ENCODE measurements around the gene MACROD2. TPM values are rescaled to one million over a fixed set of nuclear protein-coding genes. Genes with fewer than 3 reads are reported as not detected.

Gene MACROD2
- total RNA-seq, 5 donors from 2014 or later (not counting 1 experiment from before 2014, with no cell fraction given) = 0.23 to 1.3 (median 0.51) TPM; not detected in 2

DNA sequence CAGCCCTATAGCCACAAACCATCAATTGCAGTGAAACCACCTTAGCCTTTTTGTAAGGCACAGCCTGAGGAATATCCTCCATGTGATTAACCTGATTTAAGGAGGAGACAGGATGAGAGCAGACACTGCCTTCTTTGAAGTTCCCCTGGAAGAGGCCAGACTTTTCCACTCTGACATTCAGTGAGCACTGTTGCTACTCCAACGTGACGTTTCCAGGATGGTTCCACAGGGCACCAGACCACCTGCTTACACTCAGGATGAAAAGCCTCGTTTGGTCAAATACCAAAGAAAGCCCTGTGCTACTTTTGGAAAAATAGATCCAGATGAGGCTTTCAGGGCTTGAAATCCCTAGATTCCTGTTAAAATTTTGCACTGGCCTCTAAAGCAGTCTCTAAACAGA lies 1444.2 kb downstream of the MACROD2 start:
- Histone ChIP-seq H3K9me3 (no peaks in the 10 kb centered on the region), H3K27ac (ENCODE audit: low read length) (no peak overlapping the region)
- CTCF ChIA-PET = no interaction called here

DNA sequence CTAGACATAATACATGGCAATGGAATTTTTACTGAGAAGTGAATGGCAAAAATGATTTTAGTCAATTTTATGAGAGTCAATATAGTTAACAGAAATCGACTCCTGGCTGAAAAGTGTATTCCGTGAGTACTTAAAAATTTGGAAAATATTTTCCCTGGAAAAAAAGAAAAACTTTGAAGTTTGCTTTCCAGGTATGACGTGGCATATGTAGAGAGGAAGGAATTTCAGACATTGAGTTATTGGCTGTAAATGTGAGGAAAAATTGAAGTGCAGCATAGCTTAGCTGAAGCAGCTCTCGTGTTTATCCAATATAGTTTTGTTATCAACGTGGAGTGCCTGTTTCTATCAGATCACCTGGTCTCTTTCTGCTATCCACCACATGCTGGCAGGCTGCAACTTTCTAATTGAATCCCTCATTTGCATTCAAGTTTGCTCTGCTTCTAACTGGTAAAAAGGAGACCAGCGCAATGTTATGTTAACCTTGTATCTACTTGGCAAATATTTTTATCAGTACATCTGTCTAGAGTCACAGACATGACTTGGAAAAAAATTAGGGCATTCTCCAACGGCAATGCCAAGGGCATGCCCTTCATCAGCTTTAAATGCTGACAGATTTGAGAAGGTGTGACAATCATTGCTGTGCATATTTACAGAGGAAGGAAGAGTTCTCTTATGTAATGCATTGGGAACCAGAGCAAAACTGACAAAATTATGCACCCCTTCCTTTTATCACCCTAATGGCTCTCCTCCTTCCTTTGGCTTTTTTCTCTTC lies 1444.9 kb downstream of the MACROD2 start:
- ATAC-seq (replicated peaks in 1 of 4) = no peak
- POLR2A ChIA-PET = no interaction called here
- no peak overlapping the region for H3K27ac Mint-ChIP-seq

More for the DNA sequence above, 1444.2 kb downstream of the MACROD2 start:
- no peaks in the 10 kb centered on the region for H3K4me1 Mint-ChIP-seq
- Histone ChIP-seq H3K4me1 (ENCODE audit: control insufficient read depth in 1 of 2, extremely low read depth in 1 of 2, insufficient read depth in 2 of 2, low read length in 2 of 2) (no peaks in the 10 kb centered on the region), H3K27me3 (replicated peaks in 1 of 2; ENCODE audit: control insufficient read depth in 2 of 2, extremely low read depth in 1 of 2, insufficient read depth in 2 of 2, low read length in 1 of 2) (no peaks in the 10 kb centered on the region), H3K36me3 (ENCODE audit: control insufficient read depth in 2 of 2, extremely low read depth in 1 of 2, insufficient read depth in 1 of 2, low read length in 1 of 2) (no peaks in the 10 kb centered on the region), H3K4me3 (ENCODE audit: control insufficient read depth in 1 of 2, extremely low read depth in 1 of 2, low read length in 1 of 2) (no peak overlapping the region)
- no peaks in the 10 kb centered on the region for H3K36me3 Mint-ChIP-seq
- DNase-seq = no peak
- no peak overlapping the region for H3K27ac Mint-ChIP-seq
- no peaks in the 10 kb centered on the region for H3K27me3 Mint-ChIP-seq
- no peak overlapping the region for H3K4me3 Mint-ChIP-seq
- WGBS (ENCODE audit: insufficient coverage) = 47% methylated on average over 3 of the region's 3 CpGs
- H3K9me3 Mint-ChIP-seq = peaks cover 9 to 15% (median 14%) of the 10 kb centered on the region in 3 donors
- ATAC-seq (replicated peaks in 1 of 4) = no peak
- POLR2A ChIA-PET = no interaction called here

DNA sequence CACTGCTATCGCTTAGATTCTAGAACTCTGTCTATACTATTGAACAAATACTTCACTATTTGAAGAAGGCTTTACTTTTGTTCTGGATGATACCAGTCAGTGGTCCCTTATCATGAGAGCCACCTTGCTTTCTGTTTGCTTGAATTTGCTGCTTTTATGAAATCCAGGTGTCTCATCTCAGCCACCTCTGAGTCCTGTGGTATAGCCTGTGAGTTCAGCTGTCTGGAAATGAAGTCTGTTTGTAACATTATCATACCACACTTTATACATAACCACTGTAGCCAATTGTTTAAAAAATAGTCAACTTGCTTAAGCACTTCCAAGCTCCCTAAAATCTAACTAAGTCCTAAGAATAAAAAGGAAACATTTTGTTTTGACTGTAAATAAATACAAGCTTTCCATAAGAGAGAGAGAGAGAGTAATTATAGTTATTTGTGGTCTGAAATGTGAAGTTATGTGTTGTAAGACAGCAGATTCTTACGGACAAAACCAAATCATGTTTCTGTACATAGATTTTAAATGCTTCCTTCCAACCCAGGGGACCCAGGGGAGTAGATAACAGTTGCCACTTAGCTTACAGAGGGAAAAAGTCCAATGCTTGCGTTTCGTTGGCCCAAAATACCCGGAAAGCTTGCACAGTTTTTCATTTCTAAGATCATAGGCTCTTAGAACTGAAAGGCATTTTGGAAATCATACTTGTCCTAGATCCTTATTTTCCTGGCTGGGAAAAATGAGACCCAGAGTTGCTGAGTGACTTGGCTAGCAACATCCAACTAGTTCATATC lies 1449.9 kb downstream of the MACROD2 start:
- ATAC-seq (replicated peaks in 1 of 4) = no peak

More for the DNA sequence above, 1444.9 kb downstream of the MACROD2 start:
- H3K4me3 Mint-ChIP-seq = no peak overlapping the region
- WGBS (ENCODE audit: insufficient coverage) = 55% methylated on average over 3 of the region's 7 CpGs
- Histone ChIP-seq H3K27ac (ENCODE audit: low read length) (no peak overlapping the region), H3K36me3 (ENCODE audit: control insufficient read depth in 2 of 2, extremely low read depth in 1 of 2, insufficient read depth in 1 of 2, low read length in 1 of 2) (no peaks in the 10 kb centered on the region), H3K27me3 (replicated peaks in 1 of 2; ENCODE audit: control insufficient read depth in 2 of 2, extremely low read depth in 1 of 2, insufficient read depth in 2 of 2, low read length in 1 of 2) (no peaks in the 10 kb centered on the region), H3K9me3 (no peaks in the 10 kb centered on the region), H3K4me3 (ENCODE audit: control insufficient read depth in 1 of 2, extremely low read depth in 1 of 2, low read length in 1 of 2) (no peak overlapping the region), H3K4me1 (ENCODE audit: control insufficient read depth in 1 of 2, extremely low read depth in 1 of 2, insufficient read depth in 2 of 2, low read length in 2 of 2) (no peaks in the 10 kb centered on the region)
- CTCF ChIA-PET = no interaction called here
- H3K36me3 Mint-ChIP-seq = no peaks in the 10 kb centered on the region
- peaks cover 7 to 14% (median 12%) of the 10 kb centered on the region in 3 donors for H3K9me3 Mint-ChIP-seq
- peaks cover 0 to 2% of the 10 kb centered on the region in 2 donors for H3K27me3 Mint-ChIP-seq
- no peaks in the 10 kb centered on the region for H3K4me1 Mint-ChIP-seq
- no peak for DNase-seq

DNA sequence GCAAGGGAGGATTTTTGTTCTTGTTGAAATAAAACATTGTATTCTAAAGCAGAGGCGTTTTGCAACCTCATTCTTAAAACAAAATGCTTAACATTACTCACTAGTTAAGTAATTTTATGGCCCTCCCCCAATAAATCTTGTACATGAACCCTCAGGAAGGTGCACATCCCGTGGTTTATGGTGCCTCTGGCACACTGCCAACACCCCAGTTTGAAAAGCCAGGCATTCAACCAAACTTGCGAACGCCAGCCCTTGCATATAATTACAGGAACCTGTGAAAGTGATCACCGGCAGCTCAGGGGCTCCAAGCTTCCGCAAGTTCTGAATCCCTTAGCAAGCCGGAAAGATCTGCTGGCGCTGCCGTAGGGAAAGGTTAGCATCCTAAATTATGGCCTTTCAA lies 1451.1 kb downstream of the MACROD2 start:
- H3K4me1 Mint-ChIP-seq = no peaks in the 10 kb centered on the region
- Histone ChIP-seq H3K9me3 (no peaks in the 10 kb centered on the region), H3K4me3 (ENCODE audit: control insufficient read depth in 1 of 2, extremely low read depth in 1 of 2, low read length in 1 of 2) (no peak overlapping the region), H3K36me3 (ENCODE audit: control insufficient read depth in 2 of 2, extremely low read depth in 1 of 2, insufficient read depth in 1 of 2, low read length in 1 of 2) (no peaks in the 10 kb centered on the region), H3K27ac (ENCODE audit: low read length) (no peak overlapping the region), H3K27me3 (replicated peaks in 1 of 2; ENCODE audit: control insufficient read depth in 2 of 2, extremely low read depth in 1 of 2, insufficient read depth in 2 of 2, low read length in 1 of 2) (no peaks in the 10 kb centered on the region), H3K4me1 (ENCODE audit: control insufficient read depth in 1 of 2, extremely low read depth in 1 of 2, insufficient read depth in 2 of 2, low read length in 2 of 2) (no peaks in the 10 kb centered on the region)
- DNase-seq = no peak
- no peak overlapping the region for H3K27ac Mint-ChIP-seq
- 18% methylated on average over 4 of the region's 9 CpGs for WGBS (ENCODE audit: insufficient coverage)
- H3K4me3 Mint-ChIP-seq = no peak overlapping the region
- POLR2A ChIA-PET = no interaction called here
- H3K36me3 Mint-ChIP-seq = no peaks in the 10 kb centered on the region
- CTCF ChIA-PET = no interaction called here
- peaks cover 0 to 3% of the 10 kb centered on the region in 2 donors for H3K27me3 Mint-ChIP-seq
- ATAC-seq (replicated peaks in 1 of 4) = no peak
- H3K9me3 Mint-ChIP-seq = peaks cover 4 to 11% (median 6%) of the 10 kb centered on the region in 3 donors

More for the DNA sequence above, 1449.9 kb downstream of the MACROD2 start:
- Histone ChIP-seq H3K9me3 (no peaks in the 10 kb centered on the region), H3K36me3 (ENCODE audit: control insufficient read depth in 2 of 2, extremely low read depth in 1 of 2, insufficient read depth in 1 of 2, low read length in 1 of 2) (no peaks in the 10 kb centered on the region), H3K4me3 (ENCODE audit: control insufficient read depth in 1 of 2, extremely low read depth in 1 of 2, low read length in 1 of 2) (no peak overlapping the region), H3K27ac (ENCODE audit: low read length) (no peak overlapping the region), H3K4me1 (ENCODE audit: control insufficient read depth in 1 of 2, extremely low read depth in 1 of 2, insufficient read depth in 2 of 2, low read length in 2 of 2) (no peaks in the 10 kb centered on the region), H3K27me3 (replicated peaks in 1 of 2; ENCODE audit: control insufficient read depth in 2 of 2, extremely low read depth in 1 of 2, insufficient read depth in 2 of 2, low read length in 1 of 2) (no peaks in the 10 kb centered on the region)
- ChIA-PET POLR2A (no interaction called here), CTCF (no interaction called here)
- 77% methylated on average over 4 of the region's 5 CpGs for WGBS (ENCODE audit: insufficient coverage)
- Mint-ChIP-seq H3K27me3 (peaks cover 0 to 3% of the 10 kb centered on the region in 2 donors), H3K9me3 (peaks cover 6 to 14% (median 8%) of the 10 kb centered on the region in 3 donors), H3K4me3 (no peak overlapping the region), H3K4me1 (no peaks in the 10 kb centered on the region), H3K27ac (no peak overlapping the region), H3K36me3 (no peaks in the 10 kb centered on the region)
- DNase-seq = no peak

DNA sequence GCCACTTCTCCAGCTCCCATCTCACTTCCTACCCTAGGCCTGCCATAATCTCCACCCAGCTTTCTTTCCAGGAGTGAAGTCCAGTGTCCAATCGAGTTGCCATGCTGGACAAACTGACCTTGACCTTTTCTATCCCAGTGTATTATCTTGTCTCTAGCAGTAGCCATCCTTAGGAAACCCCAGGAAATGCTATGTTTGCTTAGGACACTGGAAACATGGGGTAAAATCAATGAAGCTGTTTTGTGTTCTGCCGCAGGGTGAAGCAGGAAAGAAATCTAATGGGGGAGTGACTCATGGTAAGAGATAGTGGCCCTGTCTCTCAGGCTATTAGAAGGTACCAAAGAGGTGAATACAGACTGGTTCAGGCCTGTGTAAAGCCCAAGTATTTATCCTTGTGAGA lies 1452.2 kb downstream of the MACROD2 start:
- ChIA-PET CTCF (no interaction called here), POLR2A (interaction anchor here in 1 of 2 donors (0.6 kb wide), 1 partner anchor 10 kb away, joined by 10 read pairs; no protein-coding TSS in a partner anchor)
- no peaks in the 10 kb centered on the region for H3K4me1 ChIP-seq (ENCODE audit: control insufficient read depth in 1 of 2, extremely low read depth in 1 of 2, insufficient read depth in 2 of 2, low read length in 2 of 2)
- Mint-ChIP-seq H3K9me3 (peaks cover 4 to 11% (median 6%) of the 10 kb centered on the region in 3 donors), H3K27ac (no peak overlapping the region), H3K4me1 (no peaks in the 10 kb centered on the region), H3K36me3 (no peaks in the 10 kb centered on the region), H3K4me3 (no peak overlapping the region), H3K27me3 (peaks cover 0 to 3% of the 10 kb centered on the region in 2 donors)
- WGBS (ENCODE audit: insufficient coverage) = 100% methylated on average over 1 of the region's 2 CpGs
- no peak for ATAC-seq (replicated peaks in 1 of 4)
- no peaks in the 10 kb centered on the region for H3K9me3 ChIP-seq
- no peaks in the 10 kb centered on the region for H3K36me3 ChIP-seq (ENCODE audit: control insufficient read depth in 2 of 2, extremely low read depth in 1 of 2, insufficient read depth in 1 of 2, low read length in 1 of 2)
- H3K27ac ChIP-seq (ENCODE audit: low read length) = no peak overlapping the region
- no peak overlapping the region for H3K4me3 ChIP-seq (ENCODE audit: control insufficient read depth in 1 of 2, extremely low read depth in 1 of 2, low read length in 1 of 2)
- no peak for DNase-seq
- H3K27me3 ChIP-seq (replicated peaks in 1 of 2; ENCODE audit: control insufficient read depth in 2 of 2, extremely low read depth in 1 of 2, insufficient read depth in 2 of 2, low read length in 1 of 2) = no peaks in the 10 kb centered on the region

DNA sequence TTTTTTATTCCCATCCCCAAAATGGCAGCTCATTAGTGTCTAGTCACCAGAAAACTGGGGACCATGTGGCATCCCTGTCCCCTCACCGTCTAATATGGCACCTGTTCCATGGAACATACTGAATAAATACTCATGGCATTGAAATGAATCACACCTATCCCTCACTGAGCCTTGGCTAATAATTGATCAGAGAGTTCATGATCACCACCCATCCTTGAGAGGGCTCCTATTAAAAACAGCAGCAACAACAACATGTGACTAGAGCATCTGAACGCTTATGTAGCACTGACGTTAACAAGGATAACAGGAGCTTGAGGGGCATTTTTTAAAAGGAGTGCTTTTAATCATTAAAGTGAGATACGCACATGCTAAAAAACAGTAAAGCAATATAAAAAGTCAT lies 1453.7 kb downstream of the MACROD2 start:
- Mint-ChIP-seq H3K27me3 (peaks cover 0 to 3% of the 10 kb centered on the region in 2 donors), H3K27ac (no peak overlapping the region), H3K4me1 (no peaks in the 10 kb centered on the region), H3K9me3 (peaks cover 1 to 9% (median 6%) of the 10 kb centered on the region in 3 donors), H3K36me3 (no peaks in the 10 kb centered on the region), H3K4me3 (no peak overlapping the region)
- no peak overlapping the region for H3K27ac ChIP-seq (ENCODE audit: low read length)
- CTCF ChIA-PET = no interaction called here
- POLR2A ChIA-PET = no interaction called here
- H3K4me3 ChIP-seq (ENCODE audit: control insufficient read depth in 1 of 2, extremely low read depth in 1 of 2, low read length in 1 of 2) = no peak overlapping the region
- ATAC-seq (replicated peaks in 1 of 4) = no peak
- WGBS (ENCODE audit: insufficient coverage) = no CpG with 5 or more reads among the region's 4 CpGs
- no peaks in the 10 kb centered on the region for H3K27me3 ChIP-seq (replicated peaks in 1 of 2; ENCODE audit: control insufficient read depth in 2 of 2, extremely low read depth in 1 of 2, insufficient read depth in 2 of 2, low read length in 1 of 2)
- H3K4me1 ChIP-seq (ENCODE audit: control insufficient read depth in 1 of 2, extremely low read depth in 1 of 2, insufficient read depth in 2 of 2, low read length in 2 of 2) = no peaks in the 10 kb centered on the region
- H3K9me3 ChIP-seq = no peaks in the 10 kb centered on the region
- no peaks in the 10 kb centered on the region for H3K36me3 ChIP-seq (ENCODE audit: control insufficient read depth in 2 of 2, extremely low read depth in 1 of 2, insufficient read depth in 1 of 2, low read length in 1 of 2)
- DNase-seq = no peak

All from T-cell (primary cell).